Head of caudate nucleus (tissue), 42 donors: ENCODE results near the gene ZNF154.
"Not testable (repeated sequence)": the region's sequence is repeated elsewhere in the genome, so short reads cannot be mapped to it uniquely, and the experiment has no call there.

ENCODE experiments used
- DNase-seq, 42 donors: peaks; one replicate each; pipeline versions ENCODE4 v3.0.0 to v3.0.0-alpha.2; 2020 to 2021; ENCODE audit warnings: mixed read lengths in 7 of 42
- intact Hi-C: fragments of 100-400 bp; cut with DNase I; formaldehyde crosslinking; loops from one replicate; pipeline ENCODE4 v1.15.0; 2022

The ZNF154 gene

DNA sequence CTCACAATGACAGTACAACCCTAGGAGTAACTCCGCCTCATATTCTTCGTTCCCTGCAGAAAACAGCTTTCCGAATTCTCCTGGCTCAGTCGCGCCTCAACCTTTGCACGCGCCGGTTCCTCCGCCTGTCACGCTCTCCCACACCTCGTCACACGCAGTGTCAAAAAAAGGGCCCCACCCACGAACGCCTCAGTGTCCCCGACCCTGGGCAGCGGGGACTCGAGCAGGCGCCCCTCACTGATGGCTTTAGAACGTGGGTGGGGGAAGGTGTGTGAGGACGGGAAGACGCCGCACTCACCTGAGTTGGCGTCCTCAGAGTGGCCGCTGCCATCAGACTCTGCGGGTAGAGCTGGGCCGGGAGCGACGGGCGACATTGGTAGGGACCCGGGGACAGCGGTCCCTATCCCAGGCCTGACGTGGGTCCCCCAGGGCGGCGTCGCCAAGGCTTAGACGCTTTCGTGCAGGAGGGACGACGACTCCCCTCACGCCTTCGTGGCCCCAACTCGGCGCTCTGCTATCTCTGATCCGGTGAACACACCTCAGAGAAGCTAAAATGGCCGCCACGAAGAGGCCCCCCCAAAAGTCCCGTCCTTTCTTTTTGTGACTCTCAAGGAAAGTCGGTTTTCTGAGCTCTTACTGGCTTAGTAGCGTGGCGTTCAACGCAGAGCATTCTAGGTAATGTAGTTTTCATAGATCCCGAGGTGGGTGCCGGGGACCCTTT, at the start of gene ZNF154:
Gene ZNF154, minus strand, starts transcription at position 564 of the 721 bp plus-strand sequence. Its CDS starts 233 bp downstream, at position 331.
- intact Hi-C loops: no loop called here
- peak; percentile 43 to 89 (median 72) for DNase-seq

DNA sequence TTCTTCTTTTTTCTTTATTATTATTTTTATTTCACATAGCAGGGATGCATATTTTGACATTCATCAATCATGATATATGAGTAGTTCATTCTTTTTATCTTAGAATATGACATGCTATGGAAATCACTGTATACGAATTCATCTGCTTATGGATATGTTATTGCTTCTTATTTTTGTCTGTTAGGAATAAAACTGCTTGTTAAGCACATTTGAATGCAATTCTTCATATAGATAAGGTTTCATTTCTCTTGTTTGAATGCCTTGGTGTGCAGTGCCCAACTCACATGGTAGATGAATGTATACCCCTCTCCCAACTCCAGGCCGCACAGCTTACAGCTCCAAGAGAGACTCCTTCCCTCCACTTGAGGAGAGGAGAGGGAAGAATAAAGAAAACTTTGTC, 48.9 kb upstream of the ZNF154 start:
- intact Hi-C loops: no loop called here
- no peak for DNase-seq

GRCh38 chr19:57755031-57755430, 46.0 kb upstream of the ZNF154 start:
- intact Hi-C loops: no loop called here
- DNase-seq: no peak

DNA sequence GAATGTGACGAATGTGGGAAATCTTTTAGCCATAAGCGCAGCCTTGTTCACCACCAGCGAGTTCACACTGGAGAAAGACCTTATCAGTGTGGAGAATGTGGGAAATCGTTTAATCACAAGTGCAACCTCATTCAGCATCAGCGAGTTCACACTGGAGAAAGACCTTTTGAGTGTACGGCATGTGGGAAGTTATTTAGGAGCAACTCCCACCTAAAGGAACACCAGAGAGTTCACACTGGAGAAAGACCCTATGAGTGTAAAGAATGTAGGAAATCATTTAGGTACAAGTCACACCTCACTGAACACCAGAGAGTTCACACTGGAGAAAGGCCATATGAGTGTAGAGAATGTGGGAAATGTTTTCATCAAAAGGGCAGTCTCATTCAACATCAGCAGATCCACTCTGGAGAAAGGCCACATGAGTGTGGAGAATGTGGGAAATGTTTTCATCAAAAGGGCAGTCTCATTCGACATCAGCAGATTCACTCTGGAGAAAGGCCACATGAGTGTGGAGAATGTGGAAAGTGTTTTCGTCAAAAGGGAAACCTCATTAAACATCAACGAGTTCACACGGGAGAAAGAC, 45.2 kb upstream of the ZNF154 start:
- no peak for DNase-seq
- intact Hi-C loops: no loop called here

- no peak for DNase-seq
Measured at GRCh38 chr19:57748029-57748428, 39.0 kb upstream of the ZNF154 start.

GRCh38 chr19:57747472-57747807, 38.4 kb upstream of the ZNF154 start:
- intact Hi-C loops: no loop called here
- DNase-seq: no peak

More at GRCh38 chr19:57748029-57748428, 39.0 kb upstream of the ZNF154 start:
- intact Hi-C loops: no loop called here

DNA sequence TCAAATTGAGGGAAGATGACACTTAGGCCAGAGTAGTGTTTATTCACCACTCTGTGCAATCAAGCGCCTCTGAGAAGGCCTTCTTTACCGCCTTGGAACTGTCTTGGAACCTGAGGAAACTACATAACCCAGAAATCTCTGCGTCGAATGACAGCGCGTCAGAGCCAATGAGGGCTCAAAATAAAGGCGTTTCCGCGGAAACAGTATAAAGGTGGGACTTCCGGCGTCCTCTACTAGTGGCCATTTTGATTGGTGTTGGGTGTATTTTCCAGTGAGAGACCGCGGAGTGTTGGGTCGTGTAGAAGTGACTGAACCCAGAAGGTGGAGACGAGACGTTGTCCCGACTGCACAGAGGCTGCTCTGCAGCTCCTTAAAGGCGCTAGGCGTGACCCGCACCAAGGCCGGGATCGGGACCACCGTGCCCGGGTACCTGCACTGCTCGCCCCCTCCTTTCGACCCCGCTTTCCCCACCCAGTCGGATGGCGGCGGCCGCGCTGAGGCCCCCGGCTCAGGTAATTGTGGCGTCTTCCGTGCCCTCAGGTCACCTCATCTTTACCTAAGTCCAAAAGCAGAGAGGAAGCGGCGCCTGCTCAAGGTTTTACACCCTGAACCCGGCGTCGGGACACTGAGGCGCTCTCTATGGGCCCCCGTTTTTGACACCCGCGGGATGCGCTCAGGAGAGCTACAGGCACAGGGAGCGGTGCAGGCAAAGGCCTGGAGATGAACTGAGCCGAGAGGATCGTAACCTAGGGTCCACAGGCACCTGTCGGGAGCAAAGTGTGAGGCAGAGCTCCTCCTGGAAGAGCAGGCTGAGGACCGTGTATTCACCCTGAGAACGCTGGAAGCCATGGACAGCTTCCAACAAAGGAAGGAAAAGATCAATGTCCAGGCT, 37.8 kb upstream of the ZNF154 start, which contains the start of gene ZNF776:
Gene ZNF776, plus strand, starts transcription at position 236 of the 892 bp plus-strand sequence. Its CDS starts 244 bp downstream, at position 480.
- intact Hi-C loops: no loop called here
- peak; percentile 67 to 95 (median 88) for DNase-seq

- intact Hi-C loops: not testable (repeated sequence)
Measured at GRCh38 chr19:57738770-57739169, 29.8 kb upstream of the ZNF154 start.

DNA sequence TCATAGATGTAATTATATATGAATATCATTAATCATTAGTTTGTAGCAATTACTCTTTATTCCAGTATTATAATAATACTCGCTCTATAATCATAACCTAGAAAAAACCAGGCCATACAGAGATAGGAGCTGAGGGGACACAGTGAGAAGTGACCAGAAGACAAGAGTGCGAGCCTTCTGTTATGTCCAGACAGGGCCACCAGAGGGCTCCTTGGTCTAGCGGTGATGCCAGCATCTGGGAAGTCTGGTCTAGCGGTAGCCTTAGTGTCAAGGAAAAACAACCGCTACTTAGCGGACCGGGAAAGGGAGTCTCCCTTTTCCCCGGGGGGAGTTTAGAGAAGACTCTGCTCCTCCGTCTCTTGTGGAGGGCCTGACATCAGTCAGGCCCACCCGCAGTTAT, 29.3 kb upstream of the ZNF154 start:
- peak in 40 of 42 donors; percentile 14 to 80 (median 48) for DNase-seq
- intact Hi-C loops: not testable (repeated sequence)

More at GRCh38 chr19:57738770-57739169, 29.8 kb upstream of the ZNF154 start:
- not testable (repeated sequence) for DNase-seq

DNA sequence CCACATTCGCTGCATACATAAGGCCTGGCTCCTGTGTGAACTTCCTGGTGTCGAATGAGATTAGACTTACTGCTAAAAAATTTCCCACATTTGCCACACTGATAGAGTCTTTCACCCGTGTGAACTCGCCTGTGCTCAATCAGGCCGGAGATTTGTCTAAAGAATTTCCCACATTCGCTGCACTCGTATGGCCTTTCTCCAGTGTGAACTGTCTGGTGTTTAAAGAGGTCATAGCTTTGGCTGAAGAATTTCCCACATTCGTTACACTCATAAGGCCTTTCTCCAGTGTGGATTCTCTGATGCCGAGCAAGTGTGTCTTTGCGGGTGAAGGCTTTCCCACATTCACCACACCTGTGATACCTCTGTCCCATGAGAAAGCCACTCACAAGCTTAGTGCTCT, 11.9 kb upstream of the ZNF154 start:
- intact Hi-C loops: no loop called here
- peak in 1 of 42 donors; percentile 29 for DNase-seq

DNA sequence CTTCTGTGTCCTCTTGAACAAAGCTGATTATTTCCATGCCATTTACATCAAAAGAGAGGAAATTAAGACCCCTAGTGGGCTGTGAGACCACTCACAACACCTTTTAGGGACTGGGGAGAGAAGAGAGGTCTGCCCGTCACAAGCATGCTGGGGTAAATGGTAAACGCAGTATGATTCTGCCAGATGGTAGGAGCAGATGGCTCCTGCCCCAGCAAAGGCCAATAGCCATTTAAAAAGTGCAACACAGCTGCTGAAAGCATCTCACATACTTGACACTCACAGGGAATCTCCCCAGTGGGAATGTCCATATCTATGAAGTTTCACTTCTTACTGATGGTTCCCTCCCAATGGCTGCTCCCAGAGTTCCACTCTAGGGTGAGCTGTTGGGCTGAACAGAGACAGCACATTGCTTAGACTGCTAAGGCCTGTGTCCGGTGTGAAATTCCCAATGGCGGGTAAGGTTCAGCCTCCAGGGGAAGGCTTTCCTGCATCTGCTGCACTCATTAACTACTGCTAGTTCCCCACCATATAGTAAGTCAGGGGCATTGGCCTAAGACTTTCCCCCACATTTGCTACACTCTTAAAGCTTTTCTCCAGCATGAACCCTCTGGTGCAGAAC, 11.0 kb upstream of the ZNF154 start:
- intact Hi-C loops: no loop called here
- peak in 1 of 42 donors; percentile 16 for DNase-seq

GRCh38 chr19:57719424-57719823, 10.4 kb upstream of the ZNF154 start:
- peak in 1 of 42 donors; percentile 10 for DNase-seq
- intact Hi-C loops: no loop called here

GRCh38 chr19:57712222-57712621, 3.2 kb upstream of the ZNF154 start:
- intact Hi-C loops: no loop called here

GRCh38 chr19:57709616-57710015, 612 bp upstream of the ZNF154 start:
- peak in 2 of 42 donors; percentile 30 to 37 for DNase-seq
- intact Hi-C loops: no loop called here

More at GRCh38 chr19:57712222-57712621, 3.2 kb upstream of the ZNF154 start:
- no peak for DNase-seq

- DNase-seq: no peak
- intact Hi-C loops: no loop called here
Measured at GRCh38 chr19:57706346-57706745, 2.7 kb downstream of the ZNF154 start.

DNA sequence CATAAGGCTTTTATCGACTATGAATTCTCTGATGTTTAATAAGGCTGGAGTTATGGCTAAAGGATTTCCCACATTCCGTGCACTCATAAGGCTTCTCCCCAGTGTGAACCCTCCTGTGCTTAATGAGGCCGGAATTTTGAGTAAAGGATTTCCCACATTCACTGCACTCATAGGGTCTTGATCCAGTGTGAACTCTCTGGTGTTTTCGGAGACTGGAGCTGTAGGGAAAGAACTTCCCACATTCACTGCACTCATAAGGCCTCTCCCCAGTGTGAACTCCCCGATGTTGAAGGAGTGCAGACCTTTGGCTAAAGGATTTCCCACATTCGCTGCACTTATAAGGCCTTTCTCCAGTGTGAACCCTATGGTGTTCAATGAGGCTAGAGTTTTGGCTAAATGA, 7.4 kb downstream of the ZNF154 start:
- intact Hi-C loops: no loop called here
- no peak for DNase-seq

DNA sequence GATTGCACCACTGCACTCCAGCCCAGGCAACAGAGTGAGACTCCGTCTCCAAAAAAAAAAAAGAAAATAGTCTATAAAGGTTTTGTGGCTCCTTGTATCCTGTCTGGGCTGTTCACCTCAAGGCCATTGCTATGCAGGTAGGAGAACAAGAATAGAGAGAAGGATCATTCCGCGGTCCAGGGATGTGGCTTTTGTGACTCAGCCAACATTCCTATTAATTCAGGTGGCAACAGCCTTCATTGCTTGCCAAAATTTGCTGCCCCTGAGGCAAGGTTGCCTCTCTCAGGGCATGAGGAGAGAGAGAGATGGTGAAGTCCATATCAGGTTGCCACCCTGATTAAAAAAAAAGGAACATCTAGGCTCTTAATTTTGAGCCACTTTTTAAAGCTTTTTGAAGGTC, 19.3 kb downstream of the ZNF154 start:
- intact Hi-C loops: loop anchor here (10.0 kb wide), 1 partner anchor 85 kb away; no protein-coding TSS in a partner anchor
- no peak for DNase-seq

DNA sequence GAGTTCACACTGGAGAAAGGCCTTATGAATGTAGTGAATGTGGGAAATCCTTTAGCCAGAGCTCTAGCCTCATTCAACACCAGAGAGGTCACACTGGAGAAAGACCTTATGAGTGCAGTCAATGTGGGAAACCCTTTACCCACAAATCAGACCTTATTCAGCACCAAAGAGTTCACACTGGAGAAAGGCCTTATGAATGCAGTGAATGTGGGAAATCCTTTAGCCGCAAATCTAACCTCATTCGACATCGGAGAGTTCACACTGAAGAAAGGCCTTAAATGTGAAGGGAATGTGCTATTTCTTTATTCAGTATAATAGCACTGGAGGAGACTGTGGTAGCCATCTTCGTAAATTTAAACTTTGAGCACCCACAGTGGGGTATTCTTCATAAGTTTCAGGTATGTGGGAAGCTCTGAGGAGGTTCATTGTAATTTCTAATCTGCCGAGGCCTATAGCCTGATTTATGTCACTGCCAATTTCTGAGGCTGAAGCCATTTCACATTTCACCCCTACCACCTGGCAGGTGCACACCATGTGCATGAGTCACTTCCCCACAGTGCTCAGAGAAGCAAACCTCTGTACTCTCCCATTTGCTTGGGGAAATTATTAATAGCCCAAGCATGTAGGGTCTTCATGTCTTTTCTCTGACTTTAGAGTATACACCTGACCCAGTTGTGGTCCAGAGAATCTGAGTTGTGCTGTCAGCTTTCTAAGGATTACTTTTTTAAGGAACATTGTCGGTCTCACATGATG, 20.8 kb downstream of the ZNF154 start:
- no peak for DNase-seq
- intact Hi-C loops: loop anchor here (10.0 kb wide), 1 partner anchor 83 kb away; no protein-coding TSS in a partner anchor
